Astrocyte of the cerebellum (primary cell): ENCODE results near the gene RO60.

Source experiments
- DNase-seq: peaks from one replicate; pipeline ENCODE4 v3.0.0-alpha.2; 2011; ENCODE audit warnings: low read depth
- H3K4me3 ChIP-seq: 2 replicates; pipeline ENCODE4 v1.5.1; 2011; ENCODE audit warnings: mild to moderate bottlenecking, low read depth, low read length, moderate library complexity
- in situ Hi-C: cut with HindIII; loops from 2 replicates; pipeline ENCODE4 v1.10.0; 2017; ENCODE audit warnings: low sequenced_read_pairs
- TF ChIP-seq, protein P1 (sequence below): IDR thresholded peaks from 2 replicates; pipeline ENCODE4 v1.5.1; 2012; ENCODE audit warnings: low read length, low read depth, moderate library complexity, mild to moderate bottlenecking; ENCODE audit errors: missing control alignments

Gene RO60

DNA sequence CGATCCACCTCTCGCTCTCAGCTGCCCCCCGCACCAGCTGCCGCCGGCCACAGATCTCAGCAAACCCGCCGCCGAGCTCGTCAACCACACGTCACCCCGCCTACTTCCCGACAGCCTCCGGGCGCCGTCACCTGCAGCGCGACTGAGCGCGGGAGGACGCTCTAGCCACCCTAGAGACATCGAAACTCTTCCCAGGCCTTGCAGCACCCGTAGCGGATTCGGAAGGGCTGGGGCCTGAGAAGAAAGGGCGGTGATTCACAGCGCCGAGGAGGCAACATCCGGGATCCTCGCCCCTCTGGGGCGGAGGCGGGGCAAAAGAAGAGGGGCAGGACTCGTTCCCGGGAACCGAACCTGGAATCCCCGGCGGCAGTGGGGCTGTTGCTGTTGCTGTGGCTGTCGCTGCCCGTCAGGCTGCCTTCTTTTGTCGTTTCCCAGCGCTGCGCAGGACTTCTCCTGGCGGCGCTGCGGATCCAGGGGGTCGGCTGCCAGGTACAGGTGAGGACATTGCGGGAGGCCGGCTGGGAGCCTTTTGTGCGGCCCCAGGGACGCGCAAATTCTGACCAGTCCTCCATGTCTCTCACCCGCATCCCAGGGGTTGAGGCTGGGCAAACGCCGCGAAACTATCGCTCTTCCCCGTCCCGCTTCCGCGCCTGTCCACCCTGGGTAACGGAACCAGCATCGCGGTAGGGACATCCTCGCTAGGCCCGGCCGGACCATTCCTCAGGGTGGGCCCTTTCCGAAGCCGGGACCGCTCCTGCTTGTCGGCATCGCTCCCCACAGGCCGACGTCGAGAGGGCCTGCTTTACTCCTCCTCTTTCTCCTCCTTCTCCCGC lies at the start of gene RO60, which contains the start of gene UCHL5:
RO60 (plus strand) TSS at position 331 of the 833 bp plus-strand sequence. CDS start 9,443 bp downstream, outside the sequence.
UCHL5 (minus strand) TSS at position 79 of the 833 bp plus-strand sequence. CDS start 100 bp downstream, outside the sequence.
- TF ChIP-seq, protein P1, sequence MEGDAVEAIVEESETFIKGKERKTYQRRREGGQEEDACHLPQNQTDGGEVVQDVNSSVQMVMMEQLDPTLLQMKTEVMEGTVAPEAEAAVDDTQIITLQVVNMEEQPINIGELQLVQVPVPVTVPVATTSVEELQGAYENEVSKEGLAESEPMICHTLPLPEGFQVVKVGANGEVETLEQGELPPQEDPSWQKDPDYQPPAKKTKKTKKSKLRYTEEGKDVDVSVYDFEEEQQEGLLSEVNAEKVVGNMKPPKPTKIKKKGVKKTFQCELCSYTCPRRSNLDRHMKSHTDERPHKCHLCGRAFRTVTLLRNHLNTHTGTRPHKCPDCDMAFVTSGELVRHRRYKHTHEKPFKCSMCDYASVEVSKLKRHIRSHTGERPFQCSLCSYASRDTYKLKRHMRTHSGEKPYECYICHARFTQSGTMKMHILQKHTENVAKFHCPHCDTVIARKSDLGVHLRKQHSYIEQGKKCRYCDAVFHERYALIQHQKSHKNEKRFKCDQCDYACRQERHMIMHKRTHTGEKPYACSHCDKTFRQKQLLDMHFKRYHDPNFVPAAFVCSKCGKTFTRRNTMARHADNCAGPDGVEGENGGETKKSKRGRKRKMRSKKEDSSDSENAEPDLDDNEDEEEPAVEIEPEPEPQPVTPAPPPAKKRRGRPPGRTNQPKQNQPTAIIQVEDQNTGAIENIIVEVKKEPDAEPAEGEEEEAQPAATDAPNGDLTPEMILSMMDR = no peak
- peak within 1 kb of the TSS; percentile 92 for H3K4me3 ChIP-seq
- in situ Hi-C loops = no loop called here
- DNase-seq = peak; percentile 94

DNA sequence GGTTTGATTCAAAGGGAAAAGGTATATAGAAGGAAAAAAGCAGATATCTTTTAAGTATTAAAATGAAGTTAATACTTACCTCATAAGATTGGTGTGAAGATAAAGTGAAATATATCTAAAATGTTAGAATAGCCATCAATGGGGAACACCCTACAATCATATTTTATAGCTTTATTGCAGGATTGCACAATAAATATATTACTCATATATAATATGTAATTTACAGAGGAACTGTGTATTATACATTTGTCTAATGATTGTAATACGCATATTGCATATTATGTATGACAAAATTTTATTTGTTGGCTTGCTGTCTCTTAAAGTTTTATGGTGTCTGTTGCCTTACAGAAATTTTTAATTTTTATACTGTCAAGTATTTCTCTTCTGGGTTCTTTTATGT lies 48.0 kb upstream of the RO60 start:
- TF ChIP-seq, protein P1 = no peak
- in situ Hi-C loops = loop anchor here (10.0 to 25.0 kb wide), 2 partner anchors 197 to 424 kb away; partner anchors contain the start of gene RGS1
- DNase-seq = no peak
- H3K4me3 ChIP-seq = no peak overlapping the region

DNA sequence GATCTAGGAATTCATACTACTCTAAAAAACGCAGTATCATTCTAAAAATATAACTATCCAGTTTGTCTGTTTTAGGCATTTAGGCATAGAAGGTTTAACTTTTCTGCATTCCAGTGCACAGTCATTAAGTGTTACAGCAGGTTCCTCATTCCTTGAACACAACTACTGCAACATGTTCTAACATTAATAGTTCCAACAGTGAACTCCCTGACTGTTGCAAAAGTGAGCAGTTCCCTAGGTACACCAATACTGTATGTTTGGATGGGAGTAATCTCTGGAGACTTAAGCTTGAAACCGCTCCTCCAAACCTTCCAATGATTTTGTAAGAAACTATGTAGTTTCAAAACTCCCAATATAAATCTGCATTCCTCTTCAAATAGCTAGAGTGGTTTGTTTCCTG lies 46.4 kb upstream of the RO60 start:
- TF ChIP-seq, protein P1 = no peak
- no peak for DNase-seq
- no peak overlapping the region for H3K4me3 ChIP-seq
- in situ Hi-C loops = loop anchor here (10.0 to 25.0 kb wide), 2 partner anchors 198 to 426 kb away; partner anchors contain the start of gene RGS1

DNA sequence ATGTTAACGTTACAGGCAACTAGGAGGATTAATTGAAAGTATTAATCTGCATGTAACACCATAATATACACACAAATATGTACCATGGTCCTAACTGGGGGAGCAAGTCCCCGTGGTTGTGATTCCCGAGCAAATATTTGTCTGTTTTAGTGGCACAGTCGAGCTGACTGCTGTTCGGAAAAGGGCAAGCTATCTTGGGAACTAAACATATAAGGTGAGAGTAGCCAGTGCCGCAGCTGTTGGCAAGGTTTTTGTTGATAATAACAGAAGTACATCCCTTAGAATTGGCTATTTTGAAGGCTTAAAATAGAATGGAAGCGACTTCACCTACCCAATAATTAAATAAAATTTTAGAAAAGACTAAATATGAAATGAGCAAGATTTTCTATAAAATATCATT lies 45.7 kb upstream of the RO60 start:
- DNase-seq = no peak
- TF ChIP-seq, protein P1 = no peak
- in situ Hi-C loops = loop anchor here (10.0 to 25.0 kb wide), 2 partner anchors 199 to 426 kb away; partner anchors contain the start of gene RGS1
- H3K4me3 ChIP-seq = no peak overlapping the region

DNA sequence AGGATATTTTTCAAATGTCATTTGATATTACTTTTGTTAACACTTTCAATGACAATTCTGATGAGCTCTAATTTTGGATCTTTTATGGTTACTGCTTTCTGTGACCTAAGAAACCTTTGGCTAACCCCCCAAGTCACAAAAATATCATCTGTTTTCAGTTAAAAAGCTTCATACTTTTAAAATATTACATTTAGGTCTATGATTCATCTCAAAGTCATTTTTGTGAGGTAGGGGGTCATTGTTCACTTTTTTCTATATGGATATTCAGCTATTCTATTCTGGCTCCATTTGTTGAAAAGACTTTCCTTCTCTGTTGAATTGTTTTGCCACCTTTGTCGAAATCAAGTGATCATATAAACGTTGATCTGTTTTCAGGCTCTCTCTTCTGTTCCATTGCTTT lies 45.0 kb upstream of the RO60 start:
- DNase-seq = peak; percentile 26
- no peak overlapping the region for H3K4me3 ChIP-seq
- in situ Hi-C loops = loop anchor here (10.0 to 25.0 kb wide), 2 partner anchors 200 to 427 kb away; partner anchors contain the start of gene RGS1
- TF ChIP-seq, protein P1 = no peak

DNA sequence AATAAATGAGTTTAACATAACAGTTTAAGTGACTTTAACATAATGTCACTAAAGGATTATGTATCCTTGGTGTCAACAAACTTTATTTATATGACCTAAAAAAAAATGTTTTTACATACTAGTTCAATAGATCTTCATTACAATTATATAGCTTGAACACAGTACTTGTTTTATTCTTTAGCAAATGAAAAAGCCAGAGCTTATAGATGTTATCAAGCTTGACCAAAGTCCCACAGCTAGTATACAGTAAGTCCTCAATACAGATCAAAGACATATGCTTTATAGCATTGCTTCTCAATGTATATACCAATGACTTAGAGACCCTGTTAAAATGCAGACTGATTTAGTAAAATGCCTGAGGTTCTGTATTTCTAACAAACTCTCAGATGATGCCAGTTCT lies 42.6 kb upstream of the RO60 start:
- in situ Hi-C loops = loop anchor here (10.0 to 25.0 kb wide), 2 partner anchors 202 to 429 kb away; partner anchors contain the start of gene RGS1
- H3K4me3 ChIP-seq = no peak overlapping the region
- TF ChIP-seq, protein P1 = no peak
- no peak for DNase-seq
